LNCaP clone FGC (cell line): ENCODE data around the gene ATF1.

Experiments
- DNase-seq: peaks from one replicate; pipeline ENCODE4 v3.0.0-alpha.2; 2011; ENCODE audit warnings: low read depth
- H3K4me3 ChIP-seq: 2 replicates; pipeline ENCODE4 v1.5.1; 2011; ENCODE audit warnings: mild to moderate bottlenecking, low read depth, low read length, control low read depth
- TF ChIP-seq, protein P1 (sequence below): IDR thresholded peaks from 2 replicates; pipeline ENCODE4 v1.5.1; 2012; ENCODE audit warnings: mild to moderate bottlenecking; ENCODE audit not compliant: control insufficient read depth, insufficient read depth; ENCODE audit errors: extremely low read depth

The ATF1 gene

DNA sequence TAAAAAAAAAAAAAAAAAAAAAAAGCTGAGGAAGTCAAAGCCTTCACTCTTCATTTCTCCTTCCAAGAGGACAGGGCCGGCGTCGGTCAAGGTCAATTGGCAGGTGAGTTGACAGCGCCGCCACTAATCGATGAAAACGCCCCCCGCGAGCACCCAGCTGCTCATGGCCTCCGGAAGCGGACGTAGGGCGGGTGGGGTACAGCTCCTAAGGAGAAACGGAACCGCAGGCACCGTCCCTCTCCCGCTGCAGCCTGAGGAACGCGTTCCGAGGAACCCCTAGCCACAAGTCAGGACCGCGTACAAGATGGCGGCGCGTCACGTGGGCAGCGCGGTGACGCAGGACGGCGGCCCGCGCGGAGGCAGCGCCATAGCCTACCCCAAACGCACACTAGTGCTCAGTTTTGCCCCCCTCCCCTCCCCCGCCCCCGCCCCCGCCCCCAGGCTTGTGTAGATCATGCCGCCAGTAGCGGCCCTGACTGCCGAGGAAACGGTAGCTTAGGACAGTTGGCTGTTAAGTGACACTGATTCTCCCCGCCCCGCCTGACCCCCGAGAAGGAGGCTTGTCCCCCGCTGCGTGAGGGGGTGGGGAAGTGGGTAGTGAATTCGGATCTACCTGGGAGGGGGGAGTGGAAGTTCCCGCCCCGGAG, at the start of gene ATF1:
Gene ATF1, plus strand, starts transcription at position 463 of the 647 bp plus-strand sequence. CDS start 16,045 bp downstream, outside the sequence.
- peak; percentile 75 for DNase-seq
- peak within 1 kb of the TSS; percentile 66 for H3K4me3 ChIP-seq
- TF ChIP-seq, protein P1, sequence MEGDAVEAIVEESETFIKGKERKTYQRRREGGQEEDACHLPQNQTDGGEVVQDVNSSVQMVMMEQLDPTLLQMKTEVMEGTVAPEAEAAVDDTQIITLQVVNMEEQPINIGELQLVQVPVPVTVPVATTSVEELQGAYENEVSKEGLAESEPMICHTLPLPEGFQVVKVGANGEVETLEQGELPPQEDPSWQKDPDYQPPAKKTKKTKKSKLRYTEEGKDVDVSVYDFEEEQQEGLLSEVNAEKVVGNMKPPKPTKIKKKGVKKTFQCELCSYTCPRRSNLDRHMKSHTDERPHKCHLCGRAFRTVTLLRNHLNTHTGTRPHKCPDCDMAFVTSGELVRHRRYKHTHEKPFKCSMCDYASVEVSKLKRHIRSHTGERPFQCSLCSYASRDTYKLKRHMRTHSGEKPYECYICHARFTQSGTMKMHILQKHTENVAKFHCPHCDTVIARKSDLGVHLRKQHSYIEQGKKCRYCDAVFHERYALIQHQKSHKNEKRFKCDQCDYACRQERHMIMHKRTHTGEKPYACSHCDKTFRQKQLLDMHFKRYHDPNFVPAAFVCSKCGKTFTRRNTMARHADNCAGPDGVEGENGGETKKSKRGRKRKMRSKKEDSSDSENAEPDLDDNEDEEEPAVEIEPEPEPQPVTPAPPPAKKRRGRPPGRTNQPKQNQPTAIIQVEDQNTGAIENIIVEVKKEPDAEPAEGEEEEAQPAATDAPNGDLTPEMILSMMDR = no peak

GRCh38 chr12:50715174-50715573, 48.7 kb upstream of the ATF1 start:
- peak; percentile 60 for DNase-seq
- TF ChIP-seq, protein P1 = no peak
- H3K4me3 ChIP-seq = no peak overlapping the region

- H3K4me3 ChIP-seq = no peak overlapping the region
- DNase-seq = no peak
- TF ChIP-seq, protein P1 = no peak
Measured at GRCh38 chr12:50718760-50719159, 45.1 kb upstream of the ATF1 start.

GRCh38 chr12:50720085-50720484, 43.8 kb upstream of the ATF1 start:
- TF ChIP-seq, protein P1 = no peak
- no peak for DNase-seq
- H3K4me3 ChIP-seq = no peak overlapping the region

DNA sequence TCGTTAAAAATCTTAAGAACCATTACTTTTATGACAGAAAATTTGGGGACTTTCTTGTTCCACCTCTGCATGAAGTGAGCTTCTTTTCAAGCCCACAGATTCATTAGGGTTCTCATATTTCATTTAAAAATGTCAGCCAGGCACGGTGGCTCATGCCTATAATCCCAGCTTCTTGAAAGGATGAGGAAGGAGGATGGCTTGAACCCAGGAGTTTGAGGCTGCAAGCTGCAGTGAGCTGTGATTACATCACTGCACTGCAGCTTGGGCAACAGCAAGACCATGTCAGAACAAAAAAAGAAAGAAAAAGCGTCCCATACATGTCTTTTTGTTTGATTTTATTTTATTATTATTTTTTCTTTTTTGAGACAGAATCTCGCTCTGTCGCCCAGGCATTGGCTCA, 43.4 kb upstream of the ATF1 start:
- DNase-seq = no peak
- TF ChIP-seq, protein P1 = no peak
- no peak overlapping the region for H3K4me3 ChIP-seq

DNA sequence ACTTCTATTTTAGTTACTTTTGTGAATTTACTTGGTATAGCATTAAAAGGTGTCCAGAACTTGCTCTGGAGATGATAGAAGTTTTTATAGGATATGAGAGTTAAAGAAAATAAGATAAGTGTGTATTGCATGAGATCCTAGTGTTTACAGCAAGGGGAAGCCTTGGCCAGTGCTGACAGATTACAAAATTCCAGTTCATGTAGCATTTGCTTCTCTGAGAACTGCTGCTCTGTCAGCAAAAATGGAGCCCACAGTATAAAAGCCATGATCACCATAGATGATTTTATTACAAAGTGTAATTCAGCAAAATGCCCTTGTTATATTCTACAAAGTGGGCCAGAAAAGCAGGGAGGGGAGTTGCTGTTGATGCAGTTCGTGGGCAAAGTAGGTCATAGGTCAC, 40.0 kb upstream of the ATF1 start:
- no peak for DNase-seq
- TF ChIP-seq, protein P1 = no peak
- H3K4me3 ChIP-seq = no peak overlapping the region
